ENCODE measurements around the gene ZNF804A. TPM values are rescaled to one million over a fixed set of nuclear protein-coding genes. Genes with fewer than 3 reads are reported as not detected.

The ZNF804A gene
- polyA plus RNA-seq, 3 donors = 0.83 to 3.7 (median 1.8) TPM

- H3K9ac ChIP-seq (ENCODE audit: insufficient read depth, low read length, poor library complexity, severe bottlenecking) = no peak overlapping the region
- no peak overlapping the region for H3K4me3 Mint-ChIP-seq
- no peak overlapping the region for H3K27ac ChIP-seq (ENCODE audit: low read depth in 1 of 2, low read length in 2 of 2)
- no peaks in the 10 kb centered on the region for H3K27me3 ChIP-seq (ENCODE audit: control insufficient read depth in 2 of 2, insufficient read depth in 2 of 2, low read length in 2 of 2)
- no peak overlapping the region for H2AFZ ChIP-seq (ENCODE audit: insufficient read depth, low read depth, low read length, poor library complexity, severe bottlenecking)
- H3K9me3 ChIP-seq (replicated peaks in 1 of 2; ENCODE audit: control insufficient read depth in 1 of 2, insufficient read depth in 1 of 2, low read length in 2 of 2) = peaks cover 0 to 8% of the 10 kb centered on the region in 2 donors
- H3K4me2 ChIP-seq (replicated peaks; ENCODE audit: extremely low read depth, low read length, poor library complexity, severe bottlenecking) = no peak overlapping the region
- H3K27ac Mint-ChIP-seq = no peak overlapping the region
- H3K27me3 Mint-ChIP-seq (ENCODE audit: low read depth in 3 of 3) = peaks cover 0 to 2% (median 0%) of the 10 kb centered on the region in 3 donors
- intact Hi-C loops (cut with micrococcal nuclease) = no loop called here
- no peaks in the 10 kb centered on the region for H4K20me1 ChIP-seq (ENCODE audit: insufficient read depth, low read length)
- H3K4me3 ChIP-seq (replicated peaks in 1 of 3; ENCODE audit: low read depth in 2 of 3, low read length in 3 of 3) = no peak overlapping the region
- H3K36me3 ChIP-seq (replicated peaks in 1 of 2; ENCODE audit: control insufficient read depth in 1 of 2, insufficient read depth in 2 of 2, low read length in 2 of 2) = no peaks in the 10 kb centered on the region
- no CpG with 5 or more reads among the region's 2 CpGs for WGBS (ENCODE audit: insufficient coverage)
- H3K9me3 Mint-ChIP-seq = peaks cover 4 to 16% (median 8%) of the 10 kb centered on the region in 7 donors
- DNase-seq = no peak
- no peak for TF ChIP-seq CTCF (IDR thresholded peaks at IDR 0.05)
- no peaks in the 10 kb centered on the region for H3K4me1 ChIP-seq (ENCODE audit: control insufficient read depth in 1 of 2, insufficient read depth in 2 of 2, low read length in 2 of 2)
- no peaks in the 10 kb centered on the region for H3K4me1 Mint-ChIP-seq
- H3K79me2 ChIP-seq (ENCODE audit: insufficient read depth, low read length) = no peaks in the 10 kb centered on the region
- peaks cover 0 to 2% of the 10 kb centered on the region in 2 donors for H3K36me3 Mint-ChIP-seq
Observed at GRCh38 chr2:184654945-184655344, 56.6 kb downstream of the ZNF804A start.

GRCh38 chr2:184677171-184677570 lies 78.8 kb downstream of the ZNF804A start:
- Histone ChIP-seq H2AFZ (ENCODE audit: insufficient read depth, low read depth, low read length, poor library complexity, severe bottlenecking) (no peak overlapping the region), H4K20me1 (ENCODE audit: insufficient read depth, low read length) (no peaks in the 10 kb centered on the region), H3K4me1 (ENCODE audit: control insufficient read depth in 1 of 2, insufficient read depth in 2 of 2, low read length in 2 of 2) (no peaks in the 10 kb centered on the region), H3K4me2 (replicated peaks; ENCODE audit: extremely low read depth, low read length, poor library complexity, severe bottlenecking) (no peak overlapping the region), H3K27ac (ENCODE audit: low read depth in 1 of 2, low read length in 2 of 2) (no peak overlapping the region), H3K27me3 (ENCODE audit: control insufficient read depth in 2 of 2, insufficient read depth in 2 of 2, low read length in 2 of 2) (no peaks in the 10 kb centered on the region), H3K36me3 (replicated peaks in 1 of 2; ENCODE audit: control insufficient read depth in 1 of 2, insufficient read depth in 2 of 2, low read length in 2 of 2) (no peaks in the 10 kb centered on the region), H3K9me3 (replicated peaks in 1 of 2; ENCODE audit: control insufficient read depth in 1 of 2, insufficient read depth in 1 of 2, low read length in 2 of 2) (peaks cover 5 to 21% of the 10 kb centered on the region in 2 donors), H3K4me3 (replicated peaks in 1 of 3; ENCODE audit: low read depth in 2 of 3, low read length in 3 of 3) (no peak overlapping the region), H3K9ac (ENCODE audit: insufficient read depth, low read length, poor library complexity, severe bottlenecking) (no peak overlapping the region), H3K79me2 (ENCODE audit: insufficient read depth, low read length) (no peaks in the 10 kb centered on the region)
- intact Hi-C loops (cut with micrococcal nuclease) = no loop called here
- Mint-ChIP-seq H3K27ac (no peak overlapping the region), H3K4me3 (no peak overlapping the region), H3K36me3 (no peaks in the 10 kb centered on the region), H3K9me3 (peaks cover 6 to 18% (median 8%) of the 10 kb centered on the region in 7 donors), H3K4me1 (no peaks in the 10 kb centered on the region), H3K27me3 (ENCODE audit: low read depth in 3 of 3) (peaks cover 0 to 2% (median 0%) of the 10 kb centered on the region in 3 donors)
- TF ChIP-seq CTCF (IDR thresholded peaks at IDR 0.05) = no peak
- no CpG with 5 or more reads among the region's 2 CpGs for WGBS (ENCODE audit: insufficient coverage)
- DNase-seq = peak in 1 of 3 donors; percentile 13

Data from CD14-positive monocyte (primary cell).